HG02678 (cell line): ENCODE data around the gene CDKAL1.

Experiments
- ATAC-seq: cut with Tn5 transposase; IDR thresholded peaks from one replicate; pipeline ENCODE4 v1.9.1; 2021; ENCODE audit warnings: mild to moderate bottlenecking, moderate library complexity; ENCODE audit not compliant: unreplicated experiment

The CDKAL1 gene

GRCh38 chr6:21121636-21122136 is 587.4 kb downstream of the CDKAL1 start:
- ATAC-seq, result no peak

GRCh38 chr6:21123507-21124436 is 589.5 kb downstream of the CDKAL1 start:
- ATAC-seq, result no peak

GRCh38 chr6:21128601-21129000 is 594.3 kb downstream of the CDKAL1 start:
- ATAC-seq, result no peak

- no peak for ATAC-seq
These were observed 597.1 kb downstream of the CDKAL1 start for GRCh38 chr6:21131406-21131805.

- no peak for ATAC-seq
These were observed 598.2 kb downstream of the CDKAL1 start for GRCh38 chr6:21132446-21132845.

- no peak for ATAC-seq
These were observed 598.9 kb downstream of the CDKAL1 start for GRCh38 chr6:21132856-21133838.

GRCh38 chr6:21133901-21134300 is 599.6 kb downstream of the CDKAL1 start:
- no peak for ATAC-seq

- no peak for ATAC-seq
These were observed 600.1 kb downstream of the CDKAL1 start for GRCh38 chr6:21134356-21134755.

GRCh38 chr6:21135484-21136013 is 601.3 kb downstream of the CDKAL1 start:
- ATAC-seq, result no peak

- ATAC-seq, result no peak
These were observed 603.6 kb downstream of the CDKAL1 start for GRCh38 chr6:21137700-21138335.

- no peak for ATAC-seq
These were observed 604.2 kb downstream of the CDKAL1 start for GRCh38 chr6:21138336-21139069.

- ATAC-seq, result no peak
These were observed 606.7 kb downstream of the CDKAL1 start for GRCh38 chr6:21140966-21141365.

GRCh38 chr6:21141616-21142303 is 607.5 kb downstream of the CDKAL1 start:
- no peak for ATAC-seq

GRCh38 chr6:21142741-21143140 is 608.5 kb downstream of the CDKAL1 start:
- no peak for ATAC-seq

- no peak for ATAC-seq
These were observed 609.4 kb downstream of the CDKAL1 start for GRCh38 chr6:21143645-21144044.

GRCh38 chr6:21144928-21145327 is 610.7 kb downstream of the CDKAL1 start:
- no peak for ATAC-seq

- no peak for ATAC-seq
These were observed 613.7 kb downstream of the CDKAL1 start for GRCh38 chr6:21147995-21148394.

GRCh38 chr6:21149470-21149869 is 615.2 kb downstream of the CDKAL1 start:
- no peak for ATAC-seq

GRCh38 chr6:21150667-21151066 is 616.4 kb downstream of the CDKAL1 start:
- no peak for ATAC-seq
